A549 (cell line): Measurements from ENCODE around the gene ROBO3.

Experiments
- CEBPB ChIP-seq, 2 experiments: fragments of >200 bp in 1 of 2; sonication (Bioruptor Twin) in 1 of 2; formaldehyde crosslinking in 1 of 2; IDR thresholded peaks; 2 replicates each; pipeline ENCODE4 v1.6.1; 2012 to 2016
- MAZ ChIP-seq: fragments of 150-350 bp; IDR thresholded peaks from 2 replicates; pipeline ENCODE4 v1.6.1; 2014; ENCODE audit warnings: antibody characterized with exemption, low read depth, low read length, borderline replicate concordance
- POLR2A ChIP-seq: IDR thresholded peaks from 2 replicates; pipeline ENCODE4 v1.6.1; 2012; ENCODE audit warnings: mild to moderate bottlenecking, low read length
- RFX5 ChIP-seq: fragments of 450-650 bp; IDR thresholded peaks from 2 replicates; pipeline ENCODE4 v1.7.1; 2014; ENCODE audit warnings: antibody characterized with exemption, mild to moderate bottlenecking, moderate library complexity
- TF ChIP-seq, protein P1 (sequence below): fragments of >200 bp; sonication (Bioruptor Twin); formaldehyde crosslinking; IDR thresholded peaks from 3 replicates; pipeline ENCODE4 v1.5.1; 2016

DNA sequence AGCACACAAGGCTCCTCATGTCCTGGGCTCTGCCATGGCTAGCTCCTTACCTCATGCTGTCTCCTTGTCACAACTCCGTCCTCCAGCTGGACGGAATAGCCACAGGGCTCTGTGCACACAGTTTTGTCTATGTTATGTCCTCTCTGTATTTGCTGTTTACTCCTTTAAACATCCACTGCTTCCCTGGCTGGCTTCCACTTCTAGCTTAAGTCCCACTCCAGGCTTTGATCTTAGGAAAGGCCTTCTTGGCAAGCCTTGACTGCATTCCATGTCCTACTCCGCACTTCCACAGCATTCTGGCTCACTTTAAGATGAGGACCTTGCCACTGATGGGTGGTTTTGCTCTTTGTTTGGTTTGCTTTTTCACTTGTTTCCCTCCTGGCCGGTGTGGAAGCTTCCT lies 22.9 kb upstream of the ROBO3 start:
- TF ChIP-seq MAZ (no peak), RFX5 (no peak), POLR2A (no peak), CEBPB (IDR thresholded peaks at IDR 0.05) (no peak)
- TF ChIP-seq, protein P1, sequence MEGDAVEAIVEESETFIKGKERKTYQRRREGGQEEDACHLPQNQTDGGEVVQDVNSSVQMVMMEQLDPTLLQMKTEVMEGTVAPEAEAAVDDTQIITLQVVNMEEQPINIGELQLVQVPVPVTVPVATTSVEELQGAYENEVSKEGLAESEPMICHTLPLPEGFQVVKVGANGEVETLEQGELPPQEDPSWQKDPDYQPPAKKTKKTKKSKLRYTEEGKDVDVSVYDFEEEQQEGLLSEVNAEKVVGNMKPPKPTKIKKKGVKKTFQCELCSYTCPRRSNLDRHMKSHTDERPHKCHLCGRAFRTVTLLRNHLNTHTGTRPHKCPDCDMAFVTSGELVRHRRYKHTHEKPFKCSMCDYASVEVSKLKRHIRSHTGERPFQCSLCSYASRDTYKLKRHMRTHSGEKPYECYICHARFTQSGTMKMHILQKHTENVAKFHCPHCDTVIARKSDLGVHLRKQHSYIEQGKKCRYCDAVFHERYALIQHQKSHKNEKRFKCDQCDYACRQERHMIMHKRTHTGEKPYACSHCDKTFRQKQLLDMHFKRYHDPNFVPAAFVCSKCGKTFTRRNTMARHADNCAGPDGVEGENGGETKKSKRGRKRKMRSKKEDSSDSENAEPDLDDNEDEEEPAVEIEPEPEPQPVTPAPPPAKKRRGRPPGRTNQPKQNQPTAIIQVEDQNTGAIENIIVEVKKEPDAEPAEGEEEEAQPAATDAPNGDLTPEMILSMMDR, result no peak
